Kidney epithelial cell (primary cell): ENCODE data around the gene CD48. TPM values are rescaled to one million over a fixed set of nuclear protein-coding genes. Genes with fewer than 3 reads are reported as not detected.

ENCODE experiments used
- DNase-seq: peaks from one replicate; pipeline ENCODE4 v3.0.0-alpha.2; 2010; ENCODE audit warnings: low read depth
- H3K27me3 ChIP-seq: 2 replicates; pipeline ENCODE4 v1.6.0; 2011; ENCODE audit warnings: low read length; ENCODE audit not compliant: control insufficient read depth, insufficient read depth
- H3K36me3 ChIP-seq: 2 replicates; pipeline ENCODE4 v1.5.1; 2011; ENCODE audit warnings: low read length; ENCODE audit not compliant: control insufficient read depth, insufficient read depth
- H3K4me3 ChIP-seq: 2 replicates; pipeline ENCODE4 v1.5.1; 2011; ENCODE audit warnings: low read depth, mild to moderate bottlenecking, control low read depth, low read length
- CTCF ChIP-seq: IDR thresholded peaks from 2 replicates; pipeline ENCODE4 v1.5.1; 2011; ENCODE audit warnings: mild to moderate bottlenecking, moderate library complexity, low read length, control low read depth, inconsistent platforms; ENCODE audit not compliant: insufficient read depth, poor library complexity, severe bottlenecking
- total RNA-seq: library from RNA; depleted of rRNA; stranded (reverse); fragments of >200 nt; gene quantifications from 2 replicates; pipeline ENCODE4 v1.2.3, GENCODE V29; 2015

The CD48 gene
- total RNA-seq, 1 donor from 2014 or later, result not detected

GRCh38 chr1:160755911-160756848, 44.6 kb upstream of the CD48 start:
- H3K27me3 ChIP-seq, result no peaks in the 10 kb centered on the region
- DNase-seq, result no peak
- TF ChIP-seq CTCF, result no peak
- H3K36me3 ChIP-seq, result no peaks in the 10 kb centered on the region
- H3K4me3 ChIP-seq, result no peak overlapping the region

- no peak for TF ChIP-seq CTCF
- Histone ChIP-seq H3K4me3 (no peak overlapping the region), H3K27me3 (no peaks in the 10 kb centered on the region), H3K36me3 (no peaks in the 10 kb centered on the region)
- DNase-seq, result no peak
These were observed 43.8 kb upstream of the CD48 start for GRCh38 chr1:160755461-160755860.

GRCh38 chr1:160753594-160753993, 42.0 kb upstream of the CD48 start:
- no peaks in the 10 kb centered on the region for H3K36me3 ChIP-seq
- no peak for DNase-seq
- TF ChIP-seq CTCF, result no peak
- H3K27me3 ChIP-seq, result no peaks in the 10 kb centered on the region
- no peak overlapping the region for H3K4me3 ChIP-seq

GRCh38 chr1:160752924-160753323, 41.3 kb upstream of the CD48 start:
- no peaks in the 10 kb centered on the region for H3K27me3 ChIP-seq
- no peak overlapping the region for H3K4me3 ChIP-seq
- no peaks in the 10 kb centered on the region for H3K36me3 ChIP-seq
- no peak for DNase-seq
- no peak for TF ChIP-seq CTCF

- DNase-seq, result no peak
- Histone ChIP-seq H3K27me3 (no peaks in the 10 kb centered on the region), H3K4me3 (no peak overlapping the region), H3K36me3 (no peaks in the 10 kb centered on the region)
- TF ChIP-seq CTCF, result no peak
These were observed 40.8 kb upstream of the CD48 start for GRCh38 chr1:160752406-160752805.
